GM18526 (cell line): ENCODE data around the gene DGKI.

Experiments used
- POLR2A ChIP-seq: IDR thresholded peaks from 3 replicates; pipeline ENCODE4 v1.6.1; 2011; ENCODE audit not compliant: insufficient read length; ENCODE audit errors: extremely low read depth

Gene DGKI

DNA sequence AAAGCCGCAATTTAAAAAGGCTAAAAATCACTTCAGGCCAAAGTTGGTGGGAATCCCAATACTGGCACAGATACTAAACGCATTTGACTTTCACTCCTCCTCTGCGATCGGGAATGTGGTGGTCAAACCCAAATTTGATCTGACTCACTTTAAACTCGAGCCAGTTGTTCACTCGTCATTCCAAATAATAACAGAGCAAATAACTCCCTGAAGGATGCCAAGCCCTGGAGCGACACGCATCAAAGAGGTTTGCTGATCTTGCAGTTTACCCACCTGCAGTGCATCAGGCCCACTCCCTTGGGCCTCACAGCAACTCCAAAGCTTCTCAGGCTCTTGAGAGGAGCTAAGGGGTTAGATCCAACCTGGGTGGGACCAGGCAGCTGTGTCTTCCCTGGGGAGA lies 515.4 kb downstream of the DGKI start:
- TF ChIP-seq POLR2A = no peak
